Esophagus muscularis mucosa (tissue), 4 donors: ENCODE measurements around the gene MIS12. TPM values are rescaled to one million over a fixed set of nuclear protein-coding genes. Genes with fewer than 3 reads are reported as not detected.

ENCODE experiments used
- DNase-seq: peaks from one replicate; pipeline ENCODE4 v3.0.0-alpha.2; 2017; ENCODE audit errors: extremely low spot score
- H3K27ac ChIP-seq, 4 donors: fragments of 200-600 bp; sonication (generic); replicated peaks in 1 of 4; 1 replicate in 3 of 4; 2 replicates in 1 of 4; pipeline ENCODE4 v1.5.1; 2016 to 2019; ENCODE audit warnings: mild to moderate bottlenecking in 1 of 4
- H3K27me3 ChIP-seq, 4 donors: fragments of 200-600 bp; sonication (generic); one replicate each; pipeline versions ENCODE4 v1.5.1 to v1.6.0; 2016 to 2019
- H3K36me3 ChIP-seq, 4 donors: fragments of 200-600 bp; sonication (generic); one replicate each; pipeline ENCODE4 v1.5.1; 2016 to 2019
- H3K4me1 ChIP-seq, 4 donors: fragments of 200-600 bp; sonication (generic); one replicate each; pipeline ENCODE4 v1.5.1; 2016 to 2019
- H3K4me3 ChIP-seq, 4 donors: fragments of 200-600 bp; sonication (generic); 1 replicate in 2 of 4; 2 replicates in 2 of 4; pipeline ENCODE4 v1.5.1; 2016 to 2019; ENCODE audit warnings: mild to moderate bottlenecking in 4 of 4, moderate library complexity in 1 of 4
- H3K9me3 ChIP-seq, 4 donors: fragments of 200-600 bp; sonication (generic); 1 replicate in 3 of 4; 2 replicates in 1 of 4; pipeline ENCODE4 v1.5.1; 2016 to 2019
- CTCF ChIP-seq, 3 experiments: fragments of 200-600 bp in 2 of 3; fragments of 450-650 bp in 1 of 3; sonication (generic) in 2 of 3; IDR thresholded peaks; one replicate each; pipeline ENCODE4 v1.5.1; 2017 to 2019; ENCODE audit warnings: antibody characterized with exemption in 3 of 3, mild to moderate bottlenecking in 2 of 3, moderate library complexity in 1 of 3
- EP300 ChIP-seq: sonication (generic); formaldehyde crosslinking; IDR thresholded peaks from one replicate; pipeline ENCODE4 v1.6.1; 2017; ENCODE audit warnings: antibody characterized with exemption
- POLR2A ChIP-seq: fragments of 450-650 bp; IDR thresholded peaks from one replicate; pipeline ENCODE4 v1.6.1; 2017; ENCODE audit warnings: antibody characterized with exemption, moderate library complexity, mild to moderate bottlenecking, low read depth
- POLR2AphosphoS5 ChIP-seq, 2 donors: sonication (generic); formaldehyde crosslinking; IDR thresholded peaks; one replicate each; pipeline ENCODE4 v1.6.1; 2017; ENCODE audit warnings: antibody characterized with exemption in 2 of 2
- WGBS: methylation state at CpG from one replicate; pipeline ENCODE4 v1.1.5; 2018; 5-methylcytosine and 5-hydroxymethylcytosine counted together
- intact Hi-C: fragments of 100-400 bp; cut with DNase I; formaldehyde crosslinking; loops from one replicate; pipeline ENCODE4 v1.15.1; 2023
- total RNA-seq, 4 donors: library from RNA; depleted of rRNA; stranded (reverse); fragments of >200 nt; gene quantifications; one replicate each; pipeline versions ENCODE4 v1.1.0 to v1.2.1, GENCODE V29; 2016

MIS12 gene
- total RNA-seq, 4 donors from 2014 or later, result 8.8 to 18.9 (median 14.6) TPM

DNA sequence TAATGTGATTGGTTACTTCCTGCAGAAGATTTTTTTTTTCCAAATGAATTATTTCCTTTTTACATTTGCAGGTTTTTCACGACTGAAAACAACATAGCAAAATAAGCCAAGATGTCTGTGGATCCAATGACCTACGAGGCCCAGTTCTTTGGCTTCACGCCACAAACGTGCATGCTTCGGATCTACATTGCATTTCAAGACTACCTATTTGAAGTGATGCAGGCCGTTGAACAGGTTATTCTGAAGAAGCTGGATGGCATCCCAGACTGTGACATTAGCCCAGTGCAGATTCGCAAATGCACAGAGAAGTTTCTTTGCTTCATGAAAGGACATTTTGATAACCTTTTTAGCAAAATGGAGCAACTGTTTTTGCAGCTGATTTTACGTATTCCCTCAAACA lies 2.4 kb downstream of the MIS12 start:
- H3K36me3 ChIP-seq, result peaks cover 0 to 36% (median 24%) of the 10 kb centered on the region in 4 donors
- no peaks in the 10 kb centered on the region for H3K27me3 ChIP-seq
- no peak for DNase-seq
- no peak overlapping the region for H3K4me3 ChIP-seq
- TF ChIP-seq EP300 (no peak), POLR2A (no peak), CTCF (IDR thresholded peaks at IDR 0.05) (no peak), POLR2AphosphoS5 (IDR thresholded peaks at IDR 0.05) (no peak)
- 87% methylated on average over 8 of the region's 8 CpGs for WGBS
- H3K4me1 ChIP-seq, result peaks cover 26 to 39% (median 35%) of the 10 kb centered on the region in 4 donors
- intact Hi-C loops, result no loop called here
- H3K9me3 ChIP-seq, result no peaks in the 10 kb centered on the region
- H3K27ac ChIP-seq, result no peak overlapping the region

DNA sequence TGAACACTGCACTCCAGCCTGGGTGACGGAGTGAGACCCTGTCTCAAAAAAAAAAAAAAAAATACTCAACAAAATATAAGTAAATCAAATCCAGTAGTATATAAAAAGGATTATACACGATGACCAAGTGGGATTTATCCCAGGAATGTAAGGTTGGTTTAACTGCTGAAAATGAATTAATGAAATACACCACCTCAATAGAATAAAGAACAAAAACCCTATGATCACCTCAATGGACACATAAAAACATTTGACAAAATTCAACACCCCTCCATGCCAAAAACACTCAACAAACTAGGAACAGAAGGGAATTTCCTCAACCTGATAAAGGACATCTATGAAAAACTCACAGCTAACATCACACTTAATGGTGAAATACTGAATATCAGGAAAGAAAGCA lies 6.6 kb downstream of the MIS12 start:
- Histone ChIP-seq H3K27me3 (no peaks in the 10 kb centered on the region), H3K9me3 (no peaks in the 10 kb centered on the region), H3K4me1 (peaks cover 3 to 7% (median 6%) of the 10 kb centered on the region in 4 donors), H3K4me3 (no peak overlapping the region), H3K36me3 (peaks cover 0 to 24% (median 15%) of the 10 kb centered on the region in 4 donors), H3K27ac (no peak overlapping the region)
- DNase-seq, result no peak
- TF ChIP-seq CTCF (IDR thresholded peaks at IDR 0.05) (no peak), EP300 (no peak)
- 100% methylated on average over 2 of the region's 2 CpGs for WGBS
- intact Hi-C loops, result no loop called here

- Histone ChIP-seq H3K36me3 (peaks cover 0 to 7% (median 0%) of the 10 kb centered on the region in 4 donors), H3K27me3 (peaks cover 0 to 15% (median 4%) of the 10 kb centered on the region in 4 donors), H3K9me3 (no peaks in the 10 kb centered on the region), H3K27ac (no peak overlapping the region), H3K4me1 (peaks cover 8 to 21% (median 20%) of the 10 kb centered on the region in 4 donors), H3K4me3 (peak overlapping the region; percentile 63 to 76 (median 66))
- TF ChIP-seq POLR2AphosphoS5 (IDR thresholded peaks at IDR 0.05) (no peak), POLR2A (no peak), EP300 (no peak), CTCF (IDR thresholded peaks at IDR 0.05) (no peak)
- DNase-seq, result no peak
- WGBS, result 21% methylated on average over 30 of the region's 44 CpGs
- intact Hi-C loops, result no loop called here
Observed at GRCh38 chr17:5499476-5500231, 13.3 kb downstream of the MIS12 start.

DNA sequence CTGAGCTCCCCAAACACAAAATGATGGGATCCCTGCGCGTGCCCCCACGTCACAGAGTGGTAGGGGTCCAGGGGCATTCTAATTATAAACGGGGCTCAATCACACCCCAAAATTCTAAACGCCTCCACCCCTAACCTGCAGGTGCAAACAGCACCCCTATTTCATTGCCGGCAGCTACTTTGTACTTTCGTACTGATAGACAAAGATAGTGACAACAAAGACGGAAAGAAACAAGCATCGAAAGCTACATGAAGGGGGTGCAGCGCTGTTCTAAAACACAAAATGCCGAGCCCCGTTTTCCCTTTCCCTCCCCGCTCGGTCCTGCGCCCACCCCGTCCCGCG lies 13.9 kb downstream of the MIS12 start:
- Histone ChIP-seq H3K4me3 (peak overlapping the region; percentile 63 to 76 (median 66)), H3K27ac (peak overlapping the region in 2 of 4 donors; percentile 30 to 54), H3K9me3 (no peaks in the 10 kb centered on the region), H3K36me3 (peaks cover 0 to 7% (median 0%) of the 10 kb centered on the region in 4 donors), H3K27me3 (peaks cover 0 to 15% (median 4%) of the 10 kb centered on the region in 4 donors), H3K4me1 (peaks cover 8 to 21% (median 20%) of the 10 kb centered on the region in 4 donors)
- DNase-seq, result no peak
- no peak for TF ChIP-seq POLR2A
- no peak for TF ChIP-seq EP300
- no peak for TF ChIP-seq POLR2AphosphoS5 (IDR thresholded peaks at IDR 0.05)
- no peak for TF ChIP-seq CTCF (IDR thresholded peaks at IDR 0.05)
- 14% methylated on average over 18 of the region's 18 CpGs for WGBS
- intact Hi-C loops, result no loop called here
